ENCODE results near the gene CDH23. TPM values are rescaled to one million over a fixed set of nuclear protein-coding genes. Genes with fewer than 3 reads are reported as not detected.

The CDH23 gene
- polyA plus RNA-seq, 1 donor from 2014 or later = 6.6 TPM

- H3K79me2 ChIP-seq (replicated peaks; ENCODE audit: insufficient read depth, low read length) = no peaks in the 10 kb centered on the region
- no peaks in the 10 kb centered on the region for H4K20me1 ChIP-seq (ENCODE audit: insufficient read depth)
- H2AFZ ChIP-seq (ENCODE audit: low read depth, low read length) = no peak overlapping the region
- no peaks in the 10 kb centered on the region for H3F3A ChIP-seq (ENCODE audit: insufficient read depth, low read length, poor library complexity, severe bottlenecking)
- no peak overlapping the region for H3K27ac ChIP-seq (ENCODE audit: low read length)
- TF ChIP-seq EZH2 (IDR thresholded peaks at IDR 0.05; ENCODE audit: borderline replicate concordance, insufficient read depth, low read length, poor library complexity, severe bottlenecking) (no peak), MXI1 (conservative IDR thresholded peaks at IDR 0.05; ENCODE audit: poor library complexity, severe bottlenecking) (no peak), SMC3 (conservative IDR thresholded peaks at IDR 0.05; ENCODE audit: poor library complexity) (no peak), TAF1 (IDR thresholded peaks at IDR 0.05; ENCODE audit: low read depth) (no peak), REST (IDR thresholded peaks at IDR 0.05; ENCODE audit: borderline replicate concordance) (no peak), EP300 (conservative IDR thresholded peaks at IDR 0.05; ENCODE audit: poor library complexity, severe bottlenecking) (no peak), CTCF (IDR thresholded peaks at IDR 0.05; ENCODE audit: poor library complexity, severe bottlenecking) (no peak), RAD21 (conservative IDR thresholded peaks at IDR 0.05) (no peak), POLR2AphosphoS5 (IDR thresholded peaks at IDR 0.05) (no peak)
- no peaks in the 10 kb centered on the region for H3K36me3 ChIP-seq (ENCODE audit: insufficient read depth, low read length)
- H3K9me3 ChIP-seq (ENCODE audit: low read length) = no peaks in the 10 kb centered on the region
- no peak overlapping the region for H3K4me2 ChIP-seq (ENCODE audit: low read length)
- no peaks in the 10 kb centered on the region for H3K27me3 ChIP-seq (ENCODE audit: insufficient read depth, low read depth, low read length)
- no peak overlapping the region for H3K4me3 ChIP-seq (ENCODE audit: low read length)
- no peak overlapping the region for H3K9ac ChIP-seq (ENCODE audit: low read length)
- H3K9me2 ChIP-seq (ENCODE audit: insufficient read depth, low read length) = no peaks in the 10 kb centered on the region
Observed at GRCh38 chr10:71860243-71861029, 463.7 kb downstream of the CDH23 start.

- no peak overlapping the region for H3K9ac ChIP-seq (ENCODE audit: low read length)
- no peaks in the 10 kb centered on the region for H3K9me2 ChIP-seq (ENCODE audit: insufficient read depth, low read length)
- H3K4me2 ChIP-seq (ENCODE audit: low read length) = no peak overlapping the region
- no peaks in the 10 kb centered on the region for H3K36me3 ChIP-seq (ENCODE audit: insufficient read depth, low read length)
- H3K4me3 ChIP-seq (ENCODE audit: low read length) = no peak overlapping the region
- no peaks in the 10 kb centered on the region for H3K79me2 ChIP-seq (replicated peaks; ENCODE audit: insufficient read depth, low read length)
- no peaks in the 10 kb centered on the region for H3F3A ChIP-seq (ENCODE audit: insufficient read depth, low read length, poor library complexity, severe bottlenecking)
- no peak overlapping the region for H3K27ac ChIP-seq (ENCODE audit: low read length)
- TF ChIP-seq POLR2AphosphoS5 (IDR thresholded peaks at IDR 0.05) (no peak), EP300 (conservative IDR thresholded peaks at IDR 0.05; ENCODE audit: poor library complexity, severe bottlenecking) (no peak), TAF1 (IDR thresholded peaks at IDR 0.05; ENCODE audit: low read depth) (no peak), CTCF (IDR thresholded peaks at IDR 0.05; ENCODE audit: poor library complexity, severe bottlenecking) (no peak), SMC3 (conservative IDR thresholded peaks at IDR 0.05; ENCODE audit: poor library complexity) (no peak), EZH2 (IDR thresholded peaks at IDR 0.05; ENCODE audit: borderline replicate concordance, insufficient read depth, low read length, poor library complexity, severe bottlenecking) (no peak), REST (IDR thresholded peaks at IDR 0.05; ENCODE audit: borderline replicate concordance) (no peak), RAD21 (conservative IDR thresholded peaks at IDR 0.05) (no peak), MXI1 (conservative IDR thresholded peaks at IDR 0.05; ENCODE audit: poor library complexity, severe bottlenecking) (no peak)
- H3K9me3 ChIP-seq (ENCODE audit: low read length) = no peaks in the 10 kb centered on the region
- no peak overlapping the region for H2AFZ ChIP-seq (ENCODE audit: low read depth, low read length)
- no peaks in the 10 kb centered on the region for H3K27me3 ChIP-seq (ENCODE audit: insufficient read depth, low read depth, low read length)
- no peaks in the 10 kb centered on the region for H4K20me1 ChIP-seq (ENCODE audit: insufficient read depth)
Observed at GRCh38 chr10:71863203-71863602, 466.5 kb downstream of the CDH23 start.

All from neural cell (in vitro differentiated cells).